BJ (cell line): ENCODE data around the gene WDFY2. TPM values are rescaled to one million over a fixed set of nuclear protein-coding genes. Genes with fewer than 3 reads are reported as not detected.

Experiments used
- CTCF ChIA-PET: fragments of 350-600 bp; formaldehyde crosslinking; extraction: SDS; loops from one replicate; lab custom pipeline; 2021; ENCODE audit warnings: antibody characterized with exemption, inconsistent platforms; lab: Yijun Ruan, JAX
- POLR2A ChIA-PET: fragments of 300-600 bp; sonication (Branson Sonifier 250); formaldehyde crosslinking; extraction: SDS; loops from one replicate; lab custom pipeline; 2021; ENCODE audit warnings: antibody characterized with exemption; lab: Charles Lee
- DNase-seq: peaks from one replicate; pipeline ENCODE4 v3.0.0-alpha.2; 2011; ENCODE audit warnings: low read depth
- H3K27me3 ChIP-seq: 2 replicates; pipeline ENCODE4 v1.6.0; 2011; ENCODE audit warnings: low read length; ENCODE audit not compliant: control insufficient read depth, insufficient read depth
- H3K36me3 ChIP-seq: 2 replicates; pipeline ENCODE4 v1.5.1; 2011; ENCODE audit warnings: low read length; ENCODE audit not compliant: control insufficient read depth, insufficient read depth
- H3K4me3 ChIP-seq: 2 replicates; pipeline ENCODE4 v1.5.1; 2011; ENCODE audit warnings: low read depth, mild to moderate bottlenecking, control low read depth, low read length
- CTCF ChIP-seq: IDR thresholded peaks from 2 replicates; pipeline ENCODE4 v1.5.1; 2011; ENCODE audit warnings: low read depth, mild to moderate bottlenecking, control low read depth, inconsistent platforms, low read length, moderate library complexity; ENCODE audit not compliant: insufficient read depth
- polyA plus RNA-seq: library from polyadenylated mRNA; depleted of rRNA; stranded (reverse); fragments of >200 nt; gene quantifications from 2 replicates; pipeline ENCODE4 v1.2.3, GENCODE V29; 2011

WDFY2 gene
- polyA plus RNA-seq, 1 experiment = 4.3 TPM

- Histone ChIP-seq H3K27me3 (no peaks in the 10 kb centered on the region), H3K4me3 (no peak overlapping the region), H3K36me3 (peaks cover under 1% of the 10 kb centered on the region; the same call in 1 of the 2 replicates)
- DNase-seq = no peak
- TF ChIP-seq CTCF = no peak
- CTCF ChIA-PET = interaction anchor here (0.5 to 1.1 kb wide), 3 partner anchors 12 to 182 kb away, joined by 3 read pairs; no protein-coding TSS in a partner anchor
- POLR2A ChIA-PET = no interaction called here
Measured at GRCh38 chr13:51767100-51767499, 182.8 kb downstream of the WDFY2 start.

DNA sequence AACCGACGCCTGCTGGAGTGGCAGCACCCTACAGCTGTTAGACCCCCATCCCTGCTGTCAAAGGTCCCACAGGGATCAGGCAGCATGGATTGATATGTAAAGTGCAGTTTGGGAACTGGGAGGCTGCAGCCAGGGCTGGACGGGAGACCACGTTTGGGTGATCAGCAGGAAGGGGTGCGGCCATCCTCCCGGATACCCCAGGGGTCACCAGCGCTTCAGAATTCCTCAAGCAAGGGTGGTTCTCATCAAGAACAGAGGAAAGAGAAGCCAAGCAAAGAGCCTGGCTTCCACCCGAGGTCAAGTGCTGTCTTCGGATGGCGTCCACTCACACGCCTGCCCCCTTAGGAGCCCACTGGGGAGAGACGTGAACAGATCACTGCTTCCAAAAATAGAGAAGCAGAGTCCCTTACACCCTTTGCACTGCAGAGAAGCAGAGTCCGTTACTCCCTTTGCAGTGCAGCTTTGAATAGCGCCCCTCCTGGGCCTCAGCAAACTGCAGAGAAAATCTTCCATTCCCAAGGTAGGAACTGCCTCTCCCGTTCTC lies 184.2 kb downstream of the WDFY2 start:
- ChIA-PET POLR2A (no interaction called here), CTCF (no interaction called here)
- H3K4me3 ChIP-seq = no peak overlapping the region
- TF ChIP-seq CTCF = no peak
- H3K27me3 ChIP-seq = peaks cover 1% of the 10 kb centered on the region; the same call in 1 of the 2 replicates
- DNase-seq = no peak
- H3K36me3 ChIP-seq = no peaks in the 10 kb centered on the region; the same call in 1 of the 2 replicates

- POLR2A ChIA-PET = no interaction called here
- Histone ChIP-seq H3K27me3 (peaks cover 4% of the 10 kb centered on the region; the same call in 1 of the 2 replicates), H3K4me3 (no peak overlapping the region), H3K36me3 (no peaks in the 10 kb centered on the region; the same call in 1 of the 2 replicates)
- DNase-seq = no peak
- no peak for TF ChIP-seq CTCF
- CTCF ChIA-PET = no interaction called here
Measured at GRCh38 chr13:51768976-51769375, 184.7 kb downstream of the WDFY2 start.

DNA sequence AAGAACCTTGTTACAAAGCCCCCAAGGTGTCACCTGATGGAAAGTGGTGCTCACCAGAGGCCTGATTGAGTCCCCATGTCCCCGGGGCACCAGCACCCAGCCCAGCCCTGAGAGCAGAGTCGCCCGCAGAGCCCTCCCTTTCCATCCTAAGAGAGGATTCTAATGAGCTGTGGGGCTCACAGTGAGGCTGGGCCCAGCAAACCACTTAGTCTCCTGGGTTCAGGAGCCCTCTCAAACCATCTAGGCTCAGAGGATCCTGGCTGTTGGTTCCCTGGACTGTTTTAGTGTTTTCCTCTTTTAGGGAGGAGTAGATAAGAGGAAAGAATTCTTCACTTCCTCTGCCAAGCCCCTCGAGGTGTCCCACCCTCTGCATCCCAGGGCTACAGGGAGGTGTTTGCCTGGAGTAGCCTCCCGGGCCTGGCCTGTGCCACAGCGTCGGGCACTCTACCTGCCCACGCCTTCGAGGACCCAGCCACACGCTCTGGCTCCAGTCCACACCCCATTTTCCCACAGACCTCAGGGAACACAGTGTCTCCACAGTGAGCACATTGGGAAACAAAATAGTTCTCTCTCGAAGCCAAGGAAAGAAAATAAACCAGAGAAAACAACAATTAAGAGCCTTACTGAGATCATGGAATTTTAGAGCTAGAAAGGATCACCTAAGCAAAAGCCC lies 185.3 kb downstream of the WDFY2 start:
- ChIA-PET POLR2A (interaction anchor here (0.6 kb wide), 1 partner anchor 352 kb away, joined by 5 read pairs; no protein-coding TSS in a partner anchor), CTCF (no interaction called here)
- DNase-seq = no peak
- H3K36me3 ChIP-seq = no peaks in the 10 kb centered on the region; the same call in 1 of the 2 replicates
- H3K4me3 ChIP-seq = no peak overlapping the region
- no peak for TF ChIP-seq CTCF
- H3K27me3 ChIP-seq = peaks cover 4% of the 10 kb centered on the region; the same call in 1 of the 2 replicates

DNA sequence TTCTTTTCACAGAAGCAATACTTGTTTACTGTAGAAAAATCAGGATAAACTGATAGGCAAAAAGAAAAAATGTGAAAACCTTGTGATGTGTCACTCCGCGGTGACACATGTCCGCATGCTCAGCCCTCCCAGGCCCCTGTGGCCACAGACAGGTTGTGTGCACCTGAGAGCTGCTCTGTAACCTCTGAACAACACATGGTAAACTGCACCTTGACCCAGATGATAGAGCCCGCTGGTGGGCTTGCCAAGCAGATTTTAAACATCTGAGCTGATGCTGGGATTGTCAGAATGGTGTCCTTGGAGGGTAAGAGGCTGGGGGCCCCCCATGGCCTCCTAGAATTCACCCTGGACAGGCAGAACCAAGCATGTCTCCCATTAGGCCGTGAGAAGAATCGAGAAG lies 185.9 kb downstream of the WDFY2 start:
- DNase-seq = no peak
- no peak for TF ChIP-seq CTCF
- Histone ChIP-seq H3K4me3 (no peak overlapping the region), H3K36me3 (no peaks in the 10 kb centered on the region; the same call in 1 of the 2 replicates), H3K27me3 (peaks cover 4% of the 10 kb centered on the region; the same call in 1 of the 2 replicates)
- ChIA-PET CTCF (no interaction called here), POLR2A (interaction anchor here (0.6 kb wide), 1 partner anchor 352 kb away, joined by 5 read pairs; no protein-coding TSS in a partner anchor)
